IPS DF 6.9 (cell line): ENCODE measurements around the gene PROM1.

Experiments used
- DNase-seq: peaks from one replicate; pipeline ENCODE4 v3.0.0-alpha.2; 2013; ENCODE audit warnings: low read depth, low spot score
- H3K27ac ChIP-seq: one replicate; pipeline ENCODE4 v1.5.1; 2013; ENCODE audit warnings: low read length, control low read depth
- H3K27me3 ChIP-seq: 2 replicates; pipeline ENCODE4 v1.6.1; 2013; ENCODE audit warnings: mild to moderate bottlenecking, low read length; ENCODE audit not compliant: control insufficient read depth, insufficient read depth
- H3K36me3 ChIP-seq: 2 replicates; pipeline ENCODE4 v1.6.1; 2013; ENCODE audit warnings: low read length; ENCODE audit not compliant: control insufficient read depth, insufficient read depth
- H3K4me1 ChIP-seq: 2 replicates; pipeline ENCODE4 v1.6.1; 2013; ENCODE audit warnings: low read length; ENCODE audit not compliant: control insufficient read depth, insufficient read depth
- H3K4me3 ChIP-seq: 2 replicates; pipeline ENCODE4 v1.5.1; 2013; ENCODE audit warnings: mild to moderate bottlenecking, low read length
- H3K9me3 ChIP-seq: 2 replicates; pipeline ENCODE4 v1.6.1; 2013; ENCODE audit warnings: low read length, inconsistent platforms; ENCODE audit not compliant: control insufficient read depth, insufficient read depth
- WGBS: extraction: QIAGEN DNeasy Blood & Tissue Kit; methylation state at CpG from one replicate; pipeline ENCODE4 v1.1.7; 2013; ENCODE audit warnings: mixed read lengths, missing lambda C conversion rate; ENCODE audit not compliant: insufficient read length, insufficient coverage; 5-methylcytosine and 5-hydroxymethylcytosine counted together

Gene PROM1

DNA sequence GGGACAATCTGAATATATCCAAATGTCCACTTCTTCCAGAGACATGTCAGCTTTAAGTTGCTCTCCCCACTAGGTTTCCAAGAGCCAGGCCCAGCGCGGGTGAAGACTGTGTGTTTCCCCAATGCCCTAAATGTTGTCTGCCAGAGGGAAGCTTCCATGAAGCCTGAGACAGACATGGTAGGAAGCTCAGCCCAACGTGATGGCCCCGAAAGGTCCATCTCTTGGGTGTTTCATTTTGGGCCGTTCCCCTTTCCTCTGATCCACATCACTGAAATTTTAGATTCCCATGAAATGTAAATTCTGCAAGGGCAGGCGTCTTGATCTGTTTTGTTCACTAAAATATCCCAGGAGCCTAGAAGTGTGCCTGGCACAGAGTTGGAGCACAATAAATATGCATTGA is 25.4 kb upstream of the PROM1 start:
- Histone ChIP-seq H3K9me3 (no peaks in the 10 kb centered on the region), H3K4me1 (no peaks in the 10 kb centered on the region)
- WGBS = no CpG with 5 or more reads among the region's 6 CpGs

GRCh38 chr4:16106956-16107355 is 23.1 kb upstream of the PROM1 start:
- H3K27ac ChIP-seq = no peak overlapping the region
- no CpG with 5 or more reads among the region's 6 CpGs for WGBS
- H3K4me1 ChIP-seq = no peaks in the 10 kb centered on the region
- no peak overlapping the region for H3K4me3 ChIP-seq
- DNase-seq = no peak
- H3K36me3 ChIP-seq = no peaks in the 10 kb centered on the region
- H3K27me3 ChIP-seq = no peaks in the 10 kb centered on the region
- no peaks in the 10 kb centered on the region for H3K9me3 ChIP-seq

More for the DNA sequence above, 25.4 kb upstream of the PROM1 start:
- no peak for DNase-seq
- Histone ChIP-seq H3K27me3 (no peaks in the 10 kb centered on the region), H3K36me3 (no peaks in the 10 kb centered on the region), H3K27ac (no peak overlapping the region), H3K4me3 (no peak overlapping the region)

- no peaks in the 10 kb centered on the region for H3K9me3 ChIP-seq
- no peaks in the 10 kb centered on the region for H3K27me3 ChIP-seq
- DNase-seq = no peak
- H3K36me3 ChIP-seq = no peaks in the 10 kb centered on the region
- no peak overlapping the region for H3K4me3 ChIP-seq
- no CpG with 5 or more reads among the region's 2 CpGs for WGBS
- H3K27ac ChIP-seq = no peak overlapping the region
- H3K4me1 ChIP-seq = no peaks in the 10 kb centered on the region
These were observed 20.7 kb upstream of the PROM1 start for GRCh38 chr4:16104520-16104919.

GRCh38 chr4:16102356-16102755 is 18.5 kb upstream of the PROM1 start:
- DNase-seq = no peak
- H3K9me3 ChIP-seq = no peaks in the 10 kb centered on the region
- no peak overlapping the region for H3K27ac ChIP-seq
- no CpG with 5 or more reads among the region's 7 CpGs for WGBS
- no peaks in the 10 kb centered on the region for H3K4me1 ChIP-seq
- H3K27me3 ChIP-seq = no peaks in the 10 kb centered on the region
- no peaks in the 10 kb centered on the region for H3K36me3 ChIP-seq
- no peak overlapping the region for H3K4me3 ChIP-seq

- H3K9me3 ChIP-seq = no peaks in the 10 kb centered on the region
- no peaks in the 10 kb centered on the region for H3K27me3 ChIP-seq
- no peaks in the 10 kb centered on the region for H3K36me3 ChIP-seq
- no peaks in the 10 kb centered on the region for H3K4me1 ChIP-seq
- no peak overlapping the region for H3K27ac ChIP-seq
- no peak for DNase-seq
- WGBS = no CpG with 5 or more reads among the region's 1 CpG
- no peak overlapping the region for H3K4me3 ChIP-seq
These were observed 17.0 kb upstream of the PROM1 start for GRCh38 chr4:16100833-16101232.

DNA sequence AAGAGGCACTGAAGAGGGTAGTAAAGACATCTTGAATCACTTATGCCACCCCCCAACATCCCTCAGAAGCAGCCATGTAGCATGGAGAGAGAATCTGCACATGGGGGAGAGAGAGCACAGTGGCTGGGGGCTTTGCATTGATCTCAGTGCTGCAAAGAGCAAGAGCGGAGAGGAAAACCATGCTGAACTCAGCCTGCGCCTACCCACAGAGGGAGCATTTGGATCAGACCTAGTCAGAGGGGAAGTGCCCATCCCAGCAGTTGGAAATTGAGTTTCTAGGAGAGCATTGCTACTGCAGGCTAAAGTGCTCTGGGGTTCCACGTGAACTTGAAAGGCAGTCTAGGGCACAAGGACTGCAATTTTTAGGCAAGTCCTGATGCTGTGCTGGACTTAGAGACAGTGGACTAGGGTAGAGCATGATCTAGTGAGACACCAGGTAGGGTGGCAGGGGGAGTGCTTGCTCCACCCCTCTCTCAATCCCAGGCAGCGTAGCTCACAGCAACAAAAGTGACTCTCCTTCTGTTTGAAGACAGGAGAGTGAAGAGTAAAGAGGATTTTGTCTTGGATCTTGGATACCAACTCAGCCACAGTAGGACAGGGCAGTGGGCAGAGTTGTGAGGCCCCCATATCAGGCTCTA is 9.0 kb upstream of the PROM1 start:
- Histone ChIP-seq H3K27ac (no peak overlapping the region), H3K36me3 (no peaks in the 10 kb centered on the region), H3K9me3 (no peaks in the 10 kb centered on the region), H3K4me1 (no peaks in the 10 kb centered on the region), H3K4me3 (no peak overlapping the region), H3K27me3 (no peaks in the 10 kb centered on the region)
- DNase-seq = no peak
- WGBS = no CpG with 5 or more reads among the region's 4 CpGs

DNA sequence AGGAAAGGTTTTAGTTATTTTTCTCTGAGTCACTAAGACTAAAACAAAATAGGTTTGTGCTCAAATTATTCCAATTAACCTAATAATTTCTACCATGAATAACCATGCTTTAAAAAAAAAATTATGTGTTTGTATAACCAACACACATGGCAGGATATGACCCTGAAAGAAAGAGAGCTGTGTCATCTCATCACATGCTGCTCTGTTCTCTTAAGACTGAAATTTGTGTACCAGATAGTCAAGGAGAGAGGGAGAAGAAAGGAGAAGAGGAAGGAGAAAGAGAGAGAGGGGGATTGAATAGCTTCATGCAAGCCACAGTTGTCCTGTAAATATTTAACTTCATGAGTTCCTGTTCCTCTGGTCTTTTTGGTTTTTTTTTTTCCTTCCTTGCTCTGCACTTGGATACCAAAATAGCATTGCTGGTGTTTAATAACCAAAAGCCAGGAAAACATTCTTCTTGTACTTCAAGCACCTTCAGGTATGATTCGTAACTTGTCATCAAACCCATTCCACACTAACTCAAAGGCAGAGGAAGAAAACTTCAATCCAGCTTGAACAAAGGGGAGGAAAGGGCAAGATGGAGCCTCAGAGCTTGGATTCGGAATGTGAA is 6.4 kb upstream of the PROM1 start:
- WGBS = no CpG with 5 or more reads among the region's 2 CpGs
- Histone ChIP-seq H3K36me3 (no peaks in the 10 kb centered on the region), H3K4me1 (no peaks in the 10 kb centered on the region)

DNA sequence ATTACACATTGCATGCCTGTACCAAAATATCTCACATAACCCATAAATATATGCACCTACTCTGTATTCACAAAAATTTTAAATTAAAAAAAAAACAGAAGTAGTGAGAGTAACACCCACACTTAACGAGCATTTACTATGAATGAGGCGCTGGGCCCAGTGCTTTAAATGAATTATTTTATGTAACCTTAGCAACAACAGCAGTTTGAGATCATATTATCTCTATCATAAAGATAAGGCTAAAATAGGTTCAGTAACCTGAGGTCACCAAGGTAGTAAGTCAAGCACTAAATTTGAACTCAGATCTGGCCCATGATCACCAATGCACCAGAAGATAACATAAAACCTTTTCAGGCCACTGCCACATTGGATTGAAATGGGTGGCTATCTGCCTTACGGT is 5.3 kb upstream of the PROM1 start:
- no peaks in the 10 kb centered on the region; the same call in 1 of the 2 replicates for H3K27me3 ChIP-seq

More for the DNA sequence above, 6.4 kb upstream of the PROM1 start:
- Histone ChIP-seq H3K27ac (no peak overlapping the region), H3K27me3 (no peaks in the 10 kb centered on the region), H3K9me3 (no peaks in the 10 kb centered on the region), H3K4me3 (no peak overlapping the region)
- DNase-seq = no peak

DNA sequence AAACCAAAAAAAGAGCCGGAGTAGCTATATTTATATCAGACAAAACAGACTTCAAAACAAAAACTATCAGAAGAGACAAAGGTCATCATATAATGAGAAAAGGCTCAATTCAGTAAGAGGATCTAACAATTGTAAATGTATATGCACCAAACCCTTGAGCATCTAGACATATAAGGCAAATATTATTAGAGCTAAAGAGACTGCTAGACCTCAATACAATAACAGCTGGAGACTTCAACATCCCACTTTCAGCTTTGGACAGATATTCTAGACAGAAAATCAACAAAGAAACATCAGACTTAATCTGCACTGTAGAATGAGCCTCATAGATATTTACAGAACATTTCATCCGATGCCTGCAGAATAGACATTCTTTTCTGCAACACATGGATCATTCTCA is 4.8 kb upstream of the PROM1 start:
- no peak for DNase-seq
- no CpG with 5 or more reads among the region's 2 CpGs for WGBS
- H3K4me3 ChIP-seq = no peak overlapping the region
- no peaks in the 10 kb centered on the region; the same call in 1 of the 2 replicates for H3K27me3 ChIP-seq
- H3K9me3 ChIP-seq = no peaks in the 10 kb centered on the region
- H3K27ac ChIP-seq = no peak overlapping the region
- no peaks in the 10 kb centered on the region for H3K4me1 ChIP-seq
- H3K36me3 ChIP-seq = no peaks in the 10 kb centered on the region

More for the DNA sequence above, 5.3 kb upstream of the PROM1 start:
- DNase-seq = no peak
- Histone ChIP-seq H3K27ac (no peak overlapping the region), H3K4me1 (no peaks in the 10 kb centered on the region), H3K9me3 (no peaks in the 10 kb centered on the region), H3K4me3 (no peak overlapping the region), H3K36me3 (no peaks in the 10 kb centered on the region)
- no CpG with 5 or more reads among the region's 3 CpGs for WGBS

GRCh38 chr4:16085822-16086221 is 2.0 kb upstream of the PROM1 start:
- no peak overlapping the region for H3K4me3 ChIP-seq
- WGBS = no CpG with 5 or more reads among the region's 2 CpGs
- peaks cover 2% of the 10 kb centered on the region; the same call in 1 of the 2 replicates for H3K4me1 ChIP-seq
- H3K27me3 ChIP-seq = no peaks in the 10 kb centered on the region; the same call in 1 of the 2 replicates
- no peak overlapping the region for H3K27ac ChIP-seq
- no peak for DNase-seq
- H3K9me3 ChIP-seq = no peaks in the 10 kb centered on the region
- no peaks in the 10 kb centered on the region for H3K36me3 ChIP-seq
